PFSK-1 (cell line): ENCODE results near the gene GRID1.

ENCODE experiments used
- FOXP2 ChIP-seq: optimal IDR thresholded peaks from 2 replicates; pipeline ENCODE3; 2011; ENCODE audit warnings: borderline replicate concordance, control low read depth, inconsistent platforms; ENCODE audit not compliant: insufficient read depth; ENCODE audit errors: extremely low read length, extremely low read depth
- POLR2AphosphoS5 ChIP-seq: IDR thresholded peaks from 2 replicates; pipeline ENCODE4 v1.6.1; 2012; ENCODE audit warnings: low read depth, mild to moderate bottlenecking, control low read depth, low read length, moderate library complexity
- REST ChIP-seq, 2 experiments: IDR thresholded peaks; 2 replicates each; pipeline versions ENCODE4 v1.6.1 to v1.8.0; 2011 to 2012; ENCODE audit warnings: low read depth in 2 of 2, low read length in 2 of 2, control low read depth in 1 of 2, inconsistent platforms in 1 of 2, mild to moderate bottlenecking in 1 of 2, moderate library complexity in 1 of 2; ENCODE audit not compliant: insufficient read depth in 1 of 2
- SIN3A ChIP-seq: IDR thresholded peaks from 2 replicates; pipeline ENCODE4 v1.6.1; 2012; ENCODE audit warnings: mild to moderate bottlenecking, low read length, moderate library complexity, borderline replicate concordance; ENCODE audit not compliant: insufficient read depth
- TAF1 ChIP-seq: IDR thresholded peaks from 2 replicates; pipeline ENCODE4 v1.6.1; 2012; ENCODE audit warnings: low read length, control low read depth, borderline replicate concordance; ENCODE audit not compliant: insufficient read depth

The GRID1 gene

GRCh38 chr10:86127274-86127819 is 239.2 kb downstream of the GRID1 start:
- no peak for TF ChIP-seq SIN3A

DNA sequence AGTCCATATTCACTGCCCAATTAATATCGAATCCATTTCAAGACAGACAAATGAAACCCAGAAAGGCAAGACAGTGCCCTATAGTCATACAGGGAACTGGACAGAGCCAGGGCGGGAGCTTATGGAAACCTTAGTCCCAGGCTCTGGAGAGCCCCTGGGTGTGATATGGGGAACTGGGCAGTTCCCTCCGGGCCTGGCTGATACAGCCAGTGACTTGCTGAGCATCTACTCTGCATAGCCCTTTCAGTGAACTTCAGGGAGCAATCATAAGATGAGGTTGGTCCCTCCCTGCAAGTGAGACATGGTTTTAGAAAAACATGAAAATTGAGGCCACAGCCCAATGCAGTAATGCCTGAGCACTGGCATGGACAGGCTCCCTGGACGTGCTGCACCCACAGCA is 241.9 kb downstream of the GRID1 start:
- TF ChIP-seq SIN3A = no peak
- TF ChIP-seq REST (IDR thresholded peaks at IDR 0.05; ENCODE audit: insufficient read depth in 1 of 2, low read depth in 2 of 2, low read length in 2 of 2) = no peak

DNA sequence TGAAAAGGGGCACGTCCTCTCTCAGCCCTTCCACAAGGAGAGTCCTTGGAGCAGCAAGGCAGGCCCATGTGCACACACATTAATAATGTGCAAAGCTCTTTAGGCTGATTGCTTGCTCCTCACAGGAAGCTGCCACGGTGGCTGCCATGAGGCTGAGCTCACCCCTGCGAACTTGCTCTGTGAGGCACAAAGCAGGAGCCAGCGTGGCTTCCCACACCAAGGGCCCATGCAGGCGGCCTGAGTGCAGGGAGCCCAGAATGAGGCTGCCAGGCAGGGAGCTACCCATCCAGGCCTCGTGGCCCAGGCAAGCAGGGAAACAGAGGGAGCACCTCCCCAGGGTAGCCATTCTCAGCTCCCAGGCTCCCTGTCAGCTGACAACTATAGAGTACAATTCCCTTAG is 242.9 kb downstream of the GRID1 start:
- TF ChIP-seq REST (IDR thresholded peaks at IDR 0.05; ENCODE audit: insufficient read depth in 1 of 2, low read depth in 2 of 2, low read length in 2 of 2) = no peak
- TF ChIP-seq POLR2AphosphoS5 = no peak
- no peak for TF ChIP-seq SIN3A
- TF ChIP-seq TAF1 = no peak
- no peak for TF ChIP-seq FOXP2

DNA sequence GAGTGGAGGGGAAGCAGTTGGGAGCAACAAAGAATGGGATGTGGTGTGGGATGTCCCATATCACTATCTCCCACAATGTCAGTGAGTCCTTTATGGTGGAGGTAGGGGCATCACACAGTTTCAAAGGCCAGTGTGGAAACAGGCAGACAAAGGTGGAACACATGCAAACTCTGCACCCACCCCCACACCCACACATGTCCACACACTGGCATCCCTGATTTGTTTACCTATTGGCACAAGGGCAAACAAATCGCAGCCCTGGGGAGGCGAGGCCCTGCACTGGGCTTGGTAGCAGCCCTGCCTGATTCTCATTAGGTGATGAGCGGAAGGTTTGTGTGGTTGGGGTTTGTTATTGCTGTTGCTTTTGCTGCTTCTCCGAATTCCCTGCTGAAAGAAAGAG is 243.3 kb downstream of the GRID1 start:
- TF ChIP-seq TAF1 (no peak), POLR2AphosphoS5 (no peak), SIN3A (no peak), REST (IDR thresholded peaks at IDR 0.05; ENCODE audit: insufficient read depth in 1 of 2, low read depth in 2 of 2, low read length in 2 of 2) (no peak), FOXP2 (no peak)

DNA sequence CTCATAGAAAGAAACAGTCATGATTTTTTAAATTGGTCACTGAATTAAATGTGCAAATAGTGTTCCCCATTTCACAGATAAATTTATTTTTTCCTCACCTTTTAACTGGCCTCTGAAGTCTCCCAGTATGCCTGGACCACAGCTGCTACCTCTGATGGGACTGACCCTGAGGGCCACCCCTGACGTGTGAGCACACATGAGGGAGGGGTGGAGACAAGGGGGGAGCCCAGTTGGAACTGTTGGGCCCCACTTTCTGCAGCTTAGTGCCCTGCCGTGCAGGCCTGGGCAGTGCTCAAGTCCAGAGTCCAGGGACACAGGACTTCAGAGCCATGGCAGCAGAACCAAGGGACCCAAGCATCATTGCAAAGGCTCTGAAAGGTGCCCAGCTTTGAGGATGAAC is 243.9 kb downstream of the GRID1 start:
- TF ChIP-seq FOXP2 (no peak), TAF1 (no peak), REST (IDR thresholded peaks at IDR 0.05; ENCODE audit: insufficient read depth in 1 of 2, low read depth in 2 of 2, low read length in 2 of 2) (no peak), SIN3A (no peak), POLR2AphosphoS5 (no peak)

- TF ChIP-seq TAF1 (no peak), REST (IDR thresholded peaks at IDR 0.05; ENCODE audit: insufficient read depth in 1 of 2, low read depth in 2 of 2, low read length in 2 of 2) (no peak), POLR2AphosphoS5 (no peak), SIN3A (no peak)
These were observed 245.4 kb downstream of the GRID1 start for GRCh38 chr10:86121200-86121599.
